ENCODE results near the gene OCIAD2. TPM values are rescaled to one million over a fixed set of nuclear protein-coding genes. Genes with fewer than 3 reads are reported as not detected.

The OCIAD2 gene
- total RNA-seq, 1 donor from 2014 or later = 30.6 TPM

DNA sequence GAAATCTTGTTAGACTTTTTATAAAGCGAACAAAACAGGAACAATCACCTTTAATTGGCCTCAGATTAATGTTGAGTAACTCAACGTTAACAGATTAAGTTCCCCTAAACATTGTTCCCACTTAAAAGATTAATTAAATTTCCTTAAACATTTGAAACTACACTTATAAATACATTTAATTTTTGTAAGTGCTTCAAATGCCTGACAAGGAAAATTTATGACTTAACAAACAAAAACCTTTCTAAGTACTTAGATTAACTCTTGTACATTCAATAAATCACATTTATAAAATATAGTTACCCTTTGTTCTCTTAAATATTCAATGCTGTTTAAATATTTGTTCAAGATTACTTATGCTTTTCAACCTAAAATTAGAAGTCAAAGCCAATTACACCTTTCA is 39.4 kb upstream of the OCIAD2 start:
- intact Hi-C loops (cut with DNase I) = no loop called here
- no peak for ATAC-seq
- Histone ChIP-seq H3K27ac (no peak overlapping the region), H3K9me3 (no peaks in the 10 kb centered on the region), H3K27me3 (no peaks in the 10 kb centered on the region), H3K4me1 (no peaks in the 10 kb centered on the region), H3K36me3 (no peaks in the 10 kb centered on the region), H3K4me3 (no peak overlapping the region)
- no peak for TF ChIP-seq CTCF (IDR thresholded peaks at IDR 0.05)
- DNase-seq = no peak

DNA sequence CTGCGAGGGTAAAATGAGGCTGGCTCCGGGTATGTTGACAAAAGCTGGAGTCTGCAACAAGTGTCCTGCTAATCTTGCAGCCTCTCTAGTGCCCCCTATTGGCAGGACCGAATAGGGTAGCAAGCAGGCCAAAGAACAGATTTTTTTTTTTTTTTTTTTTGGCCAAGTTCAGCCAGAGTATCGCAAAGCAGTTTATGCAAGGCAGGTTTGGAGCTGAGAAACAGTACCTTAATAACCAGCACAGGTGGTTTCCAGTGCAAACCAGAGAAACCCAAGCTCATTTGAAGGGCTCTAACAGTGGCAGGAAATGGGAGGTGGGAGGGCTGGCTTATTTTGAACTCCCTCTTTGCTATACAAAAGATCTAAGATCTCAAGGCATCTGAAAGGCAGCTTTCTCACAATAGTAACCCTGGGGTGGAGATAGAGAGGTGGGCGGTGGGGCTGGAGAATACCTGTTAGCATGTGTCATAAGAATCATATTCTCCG is 38.2 kb upstream of the OCIAD2 start:
- no peak overlapping the region for H3K27ac ChIP-seq
- intact Hi-C loops (cut with DNase I) = no loop called here
- no peaks in the 10 kb centered on the region for H3K4me1 ChIP-seq
- ATAC-seq (no peak), DNase-seq (no peak)
- H3K4me3 ChIP-seq = no peak overlapping the region
- no peaks in the 10 kb centered on the region for H3K9me3 ChIP-seq
- H3K27me3 ChIP-seq = no peaks in the 10 kb centered on the region
- peak; percentile 28 for TF ChIP-seq CTCF (IDR thresholded peaks at IDR 0.05)
- H3K36me3 ChIP-seq = no peaks in the 10 kb centered on the region

DNA sequence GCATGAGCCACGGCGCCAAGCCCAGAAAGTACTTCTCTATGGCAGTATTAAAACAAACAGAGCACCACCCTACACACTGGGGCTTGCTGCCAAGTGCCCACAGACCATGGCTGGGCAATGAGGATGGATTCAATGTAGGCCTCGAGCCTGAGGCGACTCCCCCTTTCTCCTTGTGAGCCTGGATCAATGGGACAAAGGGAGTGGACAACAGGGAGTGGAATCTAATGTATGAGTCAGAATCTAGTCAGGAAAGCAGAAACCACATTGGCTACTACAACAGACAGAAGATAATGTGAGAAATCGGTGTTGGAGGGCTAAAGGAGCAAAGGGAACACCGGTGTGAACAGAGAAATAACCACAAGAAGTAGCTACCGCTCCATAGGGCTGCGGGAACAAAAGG is 37.7 kb upstream of the OCIAD2 start:
- no peak overlapping the region for H3K4me3 ChIP-seq
- no peaks in the 10 kb centered on the region for H3K9me3 ChIP-seq
- ATAC-seq (no peak), DNase-seq (no peak)
- no peaks in the 10 kb centered on the region for H3K27me3 ChIP-seq
- no peak for TF ChIP-seq CTCF (IDR thresholded peaks at IDR 0.05)
- no peaks in the 10 kb centered on the region for H3K36me3 ChIP-seq
- no peak overlapping the region for H3K27ac ChIP-seq
- H3K4me1 ChIP-seq = no peaks in the 10 kb centered on the region
- intact Hi-C loops (cut with DNase I) = no loop called here

DNA sequence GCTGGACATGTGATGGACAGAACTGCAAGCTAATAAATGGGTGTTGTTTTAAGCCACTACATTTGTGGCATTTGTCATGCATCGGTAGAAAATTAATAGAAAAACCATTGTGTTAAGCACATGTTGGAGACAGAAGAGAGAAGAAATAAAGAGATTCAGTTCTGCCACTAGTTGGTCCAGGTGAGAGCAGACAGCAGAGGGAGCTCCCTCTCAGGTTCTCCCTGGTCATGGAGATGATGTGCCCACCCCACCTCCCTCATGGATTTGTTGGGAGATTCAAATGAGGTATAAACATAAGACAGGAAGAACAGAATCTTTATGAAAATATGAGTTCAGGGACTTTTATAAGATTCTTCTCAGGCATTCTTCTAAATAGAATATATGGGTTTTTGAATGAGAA is 36.8 kb upstream of the OCIAD2 start:
- Histone ChIP-seq H3K36me3 (no peaks in the 10 kb centered on the region), H3K4me3 (no peak overlapping the region), H3K9me3 (no peaks in the 10 kb centered on the region), H3K4me1 (no peaks in the 10 kb centered on the region), H3K27me3 (no peaks in the 10 kb centered on the region), H3K27ac (no peak overlapping the region)
- intact Hi-C loops (cut with DNase I) = no loop called here
- TF ChIP-seq CTCF (IDR thresholded peaks at IDR 0.05) = no peak
- ATAC-seq = no peak
- no peak for DNase-seq

GRCh38 chr4:48939785-48940184 is 33.2 kb upstream of the OCIAD2 start:
- Histone ChIP-seq H3K36me3 (no peaks in the 10 kb centered on the region), H3K27ac (no peak overlapping the region), H3K9me3 (no peaks in the 10 kb centered on the region), H3K4me1 (no peaks in the 10 kb centered on the region), H3K4me3 (no peak overlapping the region), H3K27me3 (no peaks in the 10 kb centered on the region)
- TF ChIP-seq CTCF (IDR thresholded peaks at IDR 0.05) = no peak
- intact Hi-C loops (cut with DNase I) = no loop called here
- no peak for DNase-seq
- ATAC-seq = no peak

DNA sequence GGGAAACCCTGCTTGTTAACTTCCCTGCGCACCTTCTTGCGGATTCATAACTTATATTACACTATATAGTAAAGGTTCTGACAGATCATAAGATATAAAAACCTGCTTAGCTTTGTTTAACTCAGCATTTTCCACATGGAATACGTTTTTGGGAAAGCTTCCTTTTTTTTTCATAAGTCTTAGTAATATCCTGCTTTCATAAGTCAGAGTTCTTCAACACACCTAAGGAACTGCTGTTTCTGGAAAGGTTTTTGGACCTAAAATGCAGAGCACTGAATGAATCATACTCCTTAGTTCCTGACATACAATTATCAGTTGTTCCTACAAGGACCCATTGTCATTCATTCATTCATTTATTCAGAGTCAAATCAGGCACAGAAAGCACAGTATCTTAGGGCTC is 32.3 kb upstream of the OCIAD2 start:
- no peak for TF ChIP-seq CTCF (IDR thresholded peaks at IDR 0.05)

More for the DNA sequence above, 32.3 kb upstream of the OCIAD2 start:
- Histone ChIP-seq H3K27me3 (no peaks in the 10 kb centered on the region), H3K4me1 (no peaks in the 10 kb centered on the region), H3K27ac (no peak overlapping the region), H3K4me3 (no peak overlapping the region), H3K9me3 (no peaks in the 10 kb centered on the region), H3K36me3 (no peaks in the 10 kb centered on the region)
- no peak for DNase-seq
- intact Hi-C loops (cut with DNase I) = no loop called here
- no peak for ATAC-seq
